GM19455 (cell line): ENCODE data around the gene CLEC9A.
"Not testable (repeated sequence)": the region's sequence is repeated elsewhere in the genome, so short reads cannot be mapped to it uniquely, and the experiment has no call there.

ENCODE experiments used
- ATAC-seq: cut with Tn5 transposase; IDR thresholded peaks from one replicate; pipeline ENCODE4 v1.9.1; 2021; ENCODE audit not compliant: unreplicated experiment

CLEC9A gene

DNA sequence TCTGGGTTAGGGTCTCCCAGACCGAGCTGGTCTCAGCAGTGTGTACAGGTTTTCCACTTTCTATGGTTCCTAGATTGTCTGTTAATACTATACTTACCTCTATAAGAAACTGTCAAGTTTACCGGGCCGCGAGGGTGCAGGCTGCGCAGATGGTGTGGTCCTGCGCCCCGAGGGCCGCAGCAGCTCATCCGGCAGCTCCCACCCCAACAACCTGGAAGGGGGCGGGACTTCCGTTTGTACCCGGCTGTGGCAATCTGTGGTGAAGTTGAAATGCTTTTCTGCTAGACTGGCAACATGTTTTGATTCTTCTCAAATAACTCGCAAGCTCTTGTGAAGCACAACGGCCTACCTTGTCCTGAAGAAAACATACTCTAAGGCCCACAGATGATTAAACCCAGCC is at the start of gene CLEC9A:
Gene CLEC9A (plus strand): TSS at position 237 of the 400 bp plus-strand sequence. CDS start 22,006 bp downstream, outside the sequence.
- no peak for ATAC-seq

DNA sequence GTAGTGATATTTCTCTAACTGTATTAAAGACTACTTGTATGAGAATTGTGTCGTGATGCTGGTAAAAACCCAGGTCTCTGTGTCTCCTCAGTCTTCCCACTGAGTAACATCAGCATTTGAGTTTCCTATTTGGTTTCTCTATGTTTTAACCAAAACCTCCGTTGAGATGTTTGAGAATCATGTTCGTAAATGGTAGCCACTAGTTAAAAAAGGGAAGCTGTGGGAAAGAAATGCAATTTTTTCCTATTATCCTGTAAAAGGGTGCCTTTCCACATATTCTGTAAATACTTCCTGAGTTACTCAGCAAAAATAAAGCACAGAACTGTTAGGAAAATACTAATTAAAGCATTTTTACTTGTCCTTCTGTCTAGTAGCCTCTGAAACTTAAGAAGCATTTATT is 38.6 kb upstream of the CLEC9A start:
- ATAC-seq: no peak

DNA sequence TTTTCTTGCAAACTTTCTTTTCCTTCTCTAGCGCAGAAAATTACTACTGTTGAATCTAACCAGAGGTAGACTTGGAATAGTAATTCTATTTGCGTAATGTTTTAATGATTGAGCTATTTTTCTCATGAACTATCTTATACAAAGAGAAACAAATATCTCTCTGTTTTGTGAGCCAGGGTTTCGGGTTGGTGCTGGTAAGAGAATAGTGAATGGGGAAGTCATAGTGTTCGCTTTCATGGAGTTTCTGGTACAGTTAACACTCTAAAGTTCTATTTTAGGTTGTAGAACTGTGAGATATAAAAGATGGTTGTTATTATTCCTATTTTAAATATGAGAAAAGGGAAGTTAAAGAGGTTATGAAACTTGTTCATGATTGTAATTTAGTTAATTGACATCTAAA is 38.2 kb upstream of the CLEC9A start:
- ATAC-seq: no peak

GRCh38 chr12:9999016-9999415 is 31.5 kb upstream of the CLEC9A start, which contains the start of gene CLEC1B:
Gene CLEC1B, minus strand, starts transcription at chr12:9999121. Its CDS starts 21 bp downstream, at chr12:9999100.
- no peak for ATAC-seq

- no peak for ATAC-seq
These were observed 29.2 kb upstream of the CLEC9A start for GRCh38 chr12:10001171-10001776.

- ATAC-seq: no peak
These were observed 17.7 kb upstream of the CLEC9A start for GRCh38 chr12:10012630-10013330.

GRCh38 chr12:10015450-10015849 is 15.0 kb upstream of the CLEC9A start:
- ATAC-seq: no peak

DNA sequence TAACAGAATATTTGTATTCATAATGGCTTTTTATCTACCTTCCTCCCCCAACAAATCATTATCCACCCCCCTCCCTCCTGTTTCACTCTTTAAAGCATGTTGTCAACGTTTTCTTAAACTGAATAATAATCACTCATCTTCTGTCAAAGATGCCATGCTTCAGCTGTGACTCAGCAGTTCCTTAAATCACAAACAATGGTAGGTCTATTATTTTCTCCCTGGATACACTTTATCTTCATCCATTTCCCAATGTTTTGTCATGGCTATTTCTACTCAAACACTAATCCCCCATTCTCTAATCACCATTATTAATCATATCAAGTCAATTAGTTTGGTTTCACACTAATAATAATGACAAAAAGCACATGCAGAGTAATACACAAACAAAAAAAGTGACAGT is 13.6 kb upstream of the CLEC9A start:
- ATAC-seq: no peak

GRCh38 chr12:10018386-10018785 is 12.1 kb upstream of the CLEC9A start:
- no peak for ATAC-seq

DNA sequence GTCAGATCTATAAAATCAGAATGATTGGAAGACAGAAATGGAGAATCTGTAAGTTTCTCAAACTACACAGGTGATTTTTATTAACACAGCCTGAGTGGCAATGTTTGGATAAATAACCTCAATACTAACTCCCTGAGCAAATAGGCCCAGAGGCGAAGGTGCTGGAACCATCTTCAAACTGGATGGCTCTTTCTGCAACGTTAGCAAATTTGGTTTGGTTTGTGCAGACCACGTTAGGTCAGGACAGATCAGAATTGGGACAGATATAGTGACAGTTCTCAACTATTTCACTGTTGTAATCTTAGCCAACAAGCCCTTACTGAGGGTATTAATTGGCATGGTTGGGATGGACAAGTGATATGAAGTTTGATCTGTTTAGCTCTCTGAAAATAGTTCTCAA is 9.1 kb upstream of the CLEC9A start:
- ATAC-seq: no peak

DNA sequence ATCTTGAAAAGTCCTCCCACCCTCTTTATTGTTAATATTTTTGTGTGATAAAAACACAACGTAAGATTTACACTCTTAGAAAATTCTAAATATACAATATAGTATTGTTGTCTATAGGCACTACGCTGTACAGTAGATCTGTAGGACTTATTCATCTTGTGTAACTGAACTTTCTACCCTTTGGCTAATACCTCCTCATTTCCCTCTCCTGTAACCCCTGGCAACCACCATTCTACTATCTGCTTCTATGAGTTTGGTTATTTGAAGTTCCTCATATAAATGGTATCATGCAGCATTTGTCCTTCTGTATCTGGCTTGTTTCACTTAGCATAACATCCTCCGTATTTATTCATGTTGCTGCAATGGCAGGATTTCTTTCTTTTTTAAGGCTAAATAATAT is 5.2 kb upstream of the CLEC9A start:
- ATAC-seq: no peak

GRCh38 chr12:10026666-10027065 is 3.8 kb upstream of the CLEC9A start:
- ATAC-seq: not testable (repeated sequence)

- no peak for ATAC-seq
These were observed 3.2 kb upstream of the CLEC9A start for GRCh38 chr12:10027311-10027710.

GRCh38 chr12:10027721-10028120 is 2.8 kb upstream of the CLEC9A start:
- ATAC-seq: no peak

DNA sequence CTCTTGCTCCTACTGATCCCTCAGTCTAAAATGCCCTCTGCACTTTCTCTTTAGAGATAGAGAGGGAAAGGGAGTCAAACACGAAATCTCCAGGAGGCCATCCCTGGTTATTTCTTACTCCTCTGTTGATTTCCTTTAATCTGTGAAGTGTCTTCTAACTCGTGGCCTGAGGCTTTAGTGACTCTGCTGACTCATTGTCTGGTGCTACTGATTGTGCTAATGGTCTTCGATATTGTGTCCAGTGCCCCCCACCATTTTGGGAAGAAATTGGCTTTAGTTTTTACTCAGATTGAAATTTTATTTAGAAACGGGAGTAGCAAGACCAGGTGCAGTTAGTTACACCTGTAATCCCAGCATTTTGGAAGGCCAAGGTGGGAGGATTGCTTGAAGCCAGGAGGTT is 839 bp downstream of the CLEC9A start:
- no peak for ATAC-seq

DNA sequence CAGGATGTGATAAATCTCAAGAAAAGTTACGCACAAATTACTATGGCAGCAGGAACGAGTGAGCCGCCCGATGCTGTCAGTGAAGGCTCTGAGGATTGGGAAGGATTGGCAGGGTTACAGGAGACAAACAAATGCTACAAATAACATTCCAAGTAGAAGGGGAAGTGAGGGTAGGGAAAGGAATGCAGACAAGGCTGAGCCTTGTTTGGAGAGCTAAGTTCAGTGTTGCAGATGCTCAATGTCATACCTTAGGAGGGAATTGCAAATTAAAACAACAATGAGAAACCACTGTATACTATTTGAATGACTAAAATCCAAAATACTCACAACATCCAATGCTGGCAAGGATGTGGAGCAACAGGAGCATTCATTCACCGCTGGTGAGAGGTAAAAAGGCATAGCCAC is 1.3 kb downstream of the CLEC9A start:
- no peak for ATAC-seq

DNA sequence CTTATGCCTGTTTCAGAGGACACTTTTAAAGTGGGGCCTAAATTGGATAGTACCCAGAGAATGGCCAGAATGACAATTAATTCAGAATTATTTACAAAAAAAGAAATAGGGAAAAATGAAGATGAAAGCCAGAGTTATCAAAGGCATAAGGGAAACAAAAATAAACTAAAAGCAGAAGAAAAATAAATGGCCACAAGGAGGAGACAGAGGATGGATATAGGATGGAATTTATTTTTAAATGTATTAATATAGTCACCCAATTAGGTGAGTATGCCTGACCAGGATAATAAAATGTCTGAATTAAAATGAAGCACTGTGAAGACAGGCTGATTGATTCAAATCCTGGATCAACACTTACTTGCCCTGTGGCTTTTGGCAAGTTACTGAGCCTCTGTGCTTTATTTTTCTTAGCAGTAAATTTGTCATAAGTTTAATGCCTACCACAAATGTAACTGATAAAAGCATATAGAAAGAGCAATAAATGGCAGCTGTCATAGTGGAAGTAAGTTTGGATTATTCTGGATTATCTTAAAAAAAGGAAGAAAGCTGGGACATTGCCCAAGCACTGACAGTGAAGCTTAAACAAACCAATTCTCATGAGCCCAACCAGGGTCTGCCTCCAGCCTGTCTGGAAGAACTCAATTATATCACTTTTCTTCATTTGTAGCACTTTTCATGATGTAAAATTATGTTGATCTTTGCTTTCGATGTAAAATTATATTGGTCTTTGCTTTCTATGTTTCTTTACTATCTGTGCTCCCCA is 3.5 kb downstream of the CLEC9A start:
- no peak for ATAC-seq

DNA sequence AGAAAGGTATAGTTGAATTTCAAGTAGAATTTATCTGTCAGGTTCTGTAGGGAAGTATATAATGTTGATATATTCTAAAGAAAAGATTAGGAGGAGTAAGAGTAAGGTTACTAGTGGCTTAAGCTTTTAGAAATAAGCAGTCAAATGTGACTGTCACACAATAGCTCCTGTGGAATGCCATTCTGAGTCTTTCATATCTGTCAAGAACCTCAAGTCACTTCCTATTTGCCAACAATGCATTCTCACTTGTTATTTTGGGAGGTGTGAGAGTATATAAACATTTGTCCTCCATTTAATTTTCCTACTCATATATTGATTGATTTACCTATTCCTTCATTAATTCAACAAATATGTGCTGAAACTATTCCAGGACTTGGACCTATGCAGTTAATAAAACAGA is 11.7 kb downstream of the CLEC9A start:
- ATAC-seq: no peak

GRCh38 chr12:10048526-10048925 is 18.0 kb downstream of the CLEC9A start:
- no peak for ATAC-seq

DNA sequence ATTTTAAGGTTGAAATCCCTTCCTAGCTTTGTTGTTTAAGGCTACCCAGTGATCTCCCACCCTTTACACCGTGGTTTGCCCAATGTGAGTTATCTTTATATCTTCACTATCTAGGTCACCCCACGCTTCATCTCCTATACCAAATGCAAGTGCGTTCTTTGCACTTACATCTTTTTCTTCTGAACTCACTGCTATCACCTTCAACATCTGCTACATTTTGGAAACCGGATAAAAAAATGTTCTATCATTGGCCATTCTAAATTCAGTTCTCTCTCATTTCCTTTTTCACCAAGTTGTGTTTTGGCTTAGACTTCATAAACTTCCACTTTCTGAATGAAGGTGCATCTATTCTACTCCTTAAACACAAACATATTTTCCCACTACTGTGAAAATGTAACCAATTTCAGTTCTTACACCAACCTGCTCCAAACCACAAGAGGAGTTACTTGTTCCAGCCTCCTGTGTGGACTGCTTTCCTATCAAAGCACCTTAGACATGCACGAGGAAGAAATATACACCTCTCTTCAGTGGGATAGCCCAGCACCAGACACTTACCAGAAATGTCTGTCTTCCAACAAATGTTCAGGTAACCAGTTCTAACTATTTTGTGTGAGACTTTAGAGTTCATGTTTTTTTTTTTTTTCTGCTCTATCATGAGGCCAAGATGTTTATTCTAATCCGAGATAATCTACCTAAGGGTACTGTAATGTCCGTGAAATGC is 21.9 kb downstream of the CLEC9A start:
- no peak for ATAC-seq

DNA sequence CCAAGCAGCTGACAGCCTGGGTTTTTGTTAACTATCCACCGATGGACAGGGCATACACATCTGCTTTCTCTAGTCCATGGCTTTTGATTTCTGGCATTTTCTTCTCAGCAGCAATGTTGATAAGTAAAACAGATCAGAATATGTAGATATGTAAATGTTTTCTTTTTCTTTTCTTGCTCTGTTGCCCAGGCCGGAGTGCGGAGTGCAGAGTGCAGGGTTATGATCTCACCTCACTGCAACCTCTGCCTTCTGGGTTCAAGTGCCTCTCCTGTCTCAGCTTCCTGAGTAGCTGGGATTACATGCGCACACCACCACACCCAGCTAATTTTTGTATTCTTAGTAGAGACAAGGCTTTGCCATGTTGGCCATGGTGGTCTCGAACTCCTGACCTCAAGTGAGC is 27.9 kb downstream of the CLEC9A start:
- ATAC-seq: no peak
